HepG2 (cell line): Measurements from ENCODE around the gene ADARB2. TPM values are rescaled to one million over a fixed set of nuclear protein-coding genes. Genes with fewer than 3 reads are reported as not detected.
"Not testable (repeated sequence)": the region's sequence is repeated elsewhere in the genome, so short reads cannot be mapped to it uniquely, and the experiment has no call there.

Experiments
- ATAC-seq: fragments of 200-7000 bp; cut with Tn5 transposase; 3 replicates; pipeline ENCODE4 v1.9.1; 2020; ENCODE audit warnings: mild to moderate bottlenecking, moderate library complexity
- BruUV-seq: library from RNA; stranded (reverse); fragments of 400-500 nt; replicated peaks from 2 replicates; lab custom pipeline; 2021; lab: Mats Ljungman, UMichigan
- CTCF ChIA-PET: fragments of 300-600 bp; formaldehyde crosslinking; extraction: SDS; loops from one replicate; lab custom pipeline; 2021; ENCODE audit warnings: low total read pairs, inconsistent platforms, low intra/inter-chr PET ratio; lab: Yijun Ruan, JAX
- POLR2A ChIA-PET: fragments of 350-600 bp; sonication (Branson Sonifier 250); formaldehyde crosslinking; loops from one replicate; lab custom pipeline; 2020; ENCODE audit warnings: antibody characterized with exemption, inconsistent platforms; lab: Yijun Ruan, JAX
- DNase-seq: peaks from one replicate; pipeline ENCODE4 v3.0.0-alpha.2; 2015; ENCODE audit warnings: low spot score
- FAIRE-seq: peaks from 3 replicates; lab custom pipeline; 2011; peaks lifted over from hg19 to GRCh38; lab: Jason Lieb, UNC
- H2AFZ ChIP-seq: one replicate; pipeline ENCODE4 v1.6.1; 2011; ENCODE audit warnings: low read length, inconsistent platforms
- H3K27ac ChIP-seq: fragments of 300-600 bp; 3 replicates; pipeline ENCODE4 v1.8.0; 2011; ENCODE audit warnings: mixed run types, mild to moderate bottlenecking, mixed read lengths, low read length, inconsistent platforms; ENCODE audit not compliant: insufficient read depth; ENCODE audit errors: extremely low read length
- H3K27me3 ChIP-seq, 2 experiments: fragments of 200-600 bp in 1 of 2; 2 replicates in 1 of 2; 3 replicates in 1 of 2; pipeline versions ENCODE4 v1.6.0 to v1.8.0; 2011; ENCODE audit warnings: low read length in 2 of 2, mild to moderate bottlenecking in 2 of 2, moderate library complexity in 2 of 2, inconsistent platforms in 1 of 2; ENCODE audit not compliant: insufficient read depth in 2 of 2, control insufficient read depth in 1 of 2
- H3K36me3 ChIP-seq, 2 experiments: fragments of 200-600 bp in 1 of 2; replicated peaks in 1 of 2; 2 replicates in 1 of 2; 3 replicates in 1 of 2; pipeline versions ENCODE4 v1.5.1 to v1.8.0; 2011; ENCODE audit warnings: low read length in 2 of 2, inconsistent platforms in 1 of 2; ENCODE audit not compliant: insufficient read depth in 2 of 2, control insufficient read depth in 1 of 2
- H3K4me1 ChIP-seq: 2 replicates; pipeline ENCODE4 v1.5.1; 2012; ENCODE audit warnings: low read length, inconsistent platforms; ENCODE audit not compliant: insufficient read depth
- H3K4me2 ChIP-seq: 2 replicates; pipeline ENCODE4 v1.6.0; 2011; ENCODE audit warnings: low read depth, low read length, inconsistent platforms
- H3K4me3 ChIP-seq, 3 experiments: fragments of 200-600 bp in 1 of 3; sonication (generic), shearing (Covaris generic) in 1 of 3; replicated peaks in 1 of 3; 2 replicates each; pipeline ENCODE4 v1.5.1; 2011 to 2016; ENCODE audit warnings: low read length in 3 of 3, inconsistent platforms in 2 of 3, low read depth in 2 of 3, mild to moderate bottlenecking in 2 of 3, control low read depth in 1 of 3, mixed read lengths in 1 of 3; ENCODE audit not compliant: insufficient read depth in 1 of 3
- H3K79me2 ChIP-seq: one replicate; pipeline ENCODE4 v1.6.1; 2011; ENCODE audit warnings: low read length, inconsistent platforms; ENCODE audit not compliant: insufficient read depth
- H3K9ac ChIP-seq: 2 replicates; pipeline ENCODE4 v1.6.0; 2011; ENCODE audit warnings: mild to moderate bottlenecking, low read depth, low read length, inconsistent platforms; ENCODE audit not compliant: insufficient read depth
- H3K9me3 ChIP-seq: 2 replicates; pipeline ENCODE4 v1.5.1; 2012; ENCODE audit warnings: mild to moderate bottlenecking, low read length
- H4K20me1 ChIP-seq: 2 replicates; pipeline ENCODE4 v1.6.0; 2011; ENCODE audit warnings: inconsistent platforms, mild to moderate bottlenecking, low read length, moderate library complexity; ENCODE audit not compliant: insufficient read depth
- MAF1 ChIP-seq: sonication (generic); formaldehyde crosslinking; IDR thresholded peaks from 2 replicates; pipeline ENCODE4 v1.5.0; 2020; ENCODE audit warnings: missing genetic modification reagents, borderline replicate concordance
- NBN ChIP-seq: fragments of 450-650 bp; conservative IDR thresholded peaks from 2 replicates; pipeline ENCODE4 v1.6.1; 2017
- NFE2L2 ChIP-seq: fragments of 150-350 bp; IDR thresholded peaks from 2 replicates; pipeline ENCODE4 v1.6.1; 2014; ENCODE audit warnings: low read length
- SRY ChIP-seq: sonication (generic); formaldehyde crosslinking; IDR thresholded peaks from 2 replicates; pipeline ENCODE4 v1.8.0; 2022; ENCODE audit warnings: mild to moderate bottlenecking, missing genetic modification reagents
- XBP1 ChIP-seq: sonication (generic); formaldehyde crosslinking; IDR thresholded peaks from 2 replicates; pipeline ENCODE4 v1.5.0; 2020; ENCODE audit warnings: missing genetic modification reagents
- YY1 ChIP-seq: IDR thresholded peaks from 2 replicates; pipeline ENCODE4 v1.6.1; 2011; ENCODE audit warnings: low read length, low read depth, moderate library complexity, mild to moderate bottlenecking; ENCODE audit not compliant: insufficient read depth, insufficient replicate concordance
- ZBTB7B ChIP-seq: sonication (generic); formaldehyde crosslinking; IDR thresholded peaks from 2 replicates; pipeline ENCODE4 v1.4.0; 2020; ENCODE audit warnings: missing genetic modification reagents
- ZNF20 ChIP-seq: sonication (generic); formaldehyde crosslinking; IDR thresholded peaks from 2 replicates; pipeline ENCODE4 v1.4.0; 2020; ENCODE audit warnings: mild to moderate bottlenecking, moderate library complexity, missing genetic modification reagents
- ZNF879 ChIP-seq: sonication (generic); formaldehyde crosslinking; IDR thresholded peaks from 2 replicates; pipeline ENCODE4 v1.8.1; 2023; ENCODE audit warnings: missing genetic modification reagents
- WGBS: methylation state at CpG from one replicate; pipeline ENCODE4 v1.1.6; 2017; ENCODE audit warnings: low lambda C conversion rate; 5-methylcytosine and 5-hydroxymethylcytosine counted together
- in situ Hi-C: cut with HindIII; loops from 2 replicates; pipeline ENCODE4 v1.10.0; 2017; ENCODE audit warnings: low pct_unique_long_range_greater_than_20kb; ENCODE audit not compliant: extremely low pct_ligation_motif_present
- intact Hi-C: fragments of 100-400 bp; cut with micrococcal nuclease; formaldehyde crosslinking; loops from one replicate; pipeline ENCODE4 v1.10.0; 2022; ENCODE audit not compliant: unreplicated experiment
- polyA plus RNA-seq, 8 experiments: library from polyadenylated mRNA; depleted of rRNA in 3 of 8; stranded (reverse) in 7 of 8; unstranded in 1 of 8; fragments of >200 nt; fragmentation: Illumina TruSeq in 4 of 8; extraction: Trizol in 4 of 8; gene quantifications; 2 replicates each; pipeline versions ENCODE4 v1.2.1 to v1.2.3, GENCODE V29; 2011 to 2016; ENCODE audit warnings: low read depth in 4 of 8, missing spikeins in 1 of 8, mixed read lengths in 1 of 8; ENCODE audit not compliant: insufficient read depth in 1 of 8
- total RNA-seq, 5 experiments: library from RNA; depleted of rRNA; stranded (reverse); fragments of >200 nt; fragmentation: Illumina TruSeq; extraction: Trizol; gene quantifications; 2 replicates each; pipeline ENCODE4 v1.2.3, GENCODE V29; 2016; ENCODE audit warnings: low read depth in 1 of 5
- TF ChIP-seq, protein P1 (sequence below): sonication (generic); formaldehyde crosslinking; IDR thresholded peaks from 2 replicates; pipeline ENCODE4 v1.5.0; 2020; ENCODE audit warnings: missing genetic modification reagents
- TF ChIP-seq, protein P2 (sequence below), 2 experiments: sonication (generic) in 1 of 2; formaldehyde crosslinking in 1 of 2; IDR thresholded peaks; 2 replicates each; pipeline versions ENCODE4 v1.6.1 to v1.9.0; 2014 to 2022; ENCODE audit warnings: antibody characterized with exemption in 1 of 2, borderline replicate concordance in 1 of 2, inconsistent platforms in 1 of 2, low read depth in 1 of 2, missing genetic modification reagents in 1 of 2

Gene ADARB2
- total and polyA plus RNA-seq, 2 of the 13 experiments (the other 11 are each of a cell fraction or from before 2014, with no cell fraction given): not detected

DNA sequence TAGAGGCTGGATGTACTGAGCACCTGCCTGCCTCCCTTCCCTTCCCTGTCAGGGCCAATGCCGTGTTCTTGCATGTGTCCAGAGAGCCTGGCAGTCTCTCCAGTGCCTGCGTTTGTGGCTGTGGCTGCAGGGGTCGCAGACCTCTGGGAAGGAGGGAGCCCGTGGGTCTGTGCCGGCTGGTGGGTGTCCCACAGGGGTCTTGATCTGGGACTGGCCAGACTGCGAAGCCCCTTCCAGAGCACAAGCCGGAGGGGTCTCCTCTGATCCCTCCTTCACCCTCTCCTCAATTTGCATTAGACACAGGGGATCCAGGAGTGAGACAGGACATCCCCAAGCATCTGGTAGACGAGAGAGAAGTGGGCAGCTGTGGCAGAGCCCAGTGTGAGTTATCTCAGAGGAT lies 199.2 kb downstream of the ADARB2 start:
- ATAC-seq: no peak; the same call in 2 of the 3 replicates
- 0% methylated on average over 2 of the region's 8 CpGs for WGBS
- in situ Hi-C loops: no loop called here
- TF ChIP-seq NBN: no peak
- no peak for TF ChIP-seq ZBTB7B (CRISPR knock-in tag)
- TF ChIP-seq XBP1 (CRISPR knock-in tag): no peak
- no peak for TF ChIP-seq NFE2L2
- TF ChIP-seq ZNF879 (CRISPR knock-in tag): no peak
- TF ChIP-seq, protein P1, sequence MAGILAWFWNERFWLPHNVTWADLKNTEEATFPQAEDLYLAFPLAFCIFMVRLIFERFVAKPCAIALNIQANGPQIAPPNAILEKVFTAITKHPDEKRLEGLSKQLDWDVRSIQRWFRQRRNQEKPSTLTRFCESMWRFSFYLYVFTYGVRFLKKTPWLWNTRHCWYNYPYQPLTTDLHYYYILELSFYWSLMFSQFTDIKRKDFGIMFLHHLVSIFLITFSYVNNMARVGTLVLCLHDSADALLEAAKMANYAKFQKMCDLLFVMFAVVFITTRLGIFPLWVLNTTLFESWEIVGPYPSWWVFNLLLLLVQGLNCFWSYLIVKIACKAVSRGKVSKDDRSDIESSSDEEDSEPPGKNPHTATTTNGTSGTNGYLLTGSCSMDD (CRISPR knock-in tag): no peak
- no peak for TF ChIP-seq SRY (CRISPR knock-in tag)
- no peak for TF ChIP-seq YY1
- TF ChIP-seq MAF1 (CRISPR knock-in tag): no peak
- TF ChIP-seq, protein P2, sequence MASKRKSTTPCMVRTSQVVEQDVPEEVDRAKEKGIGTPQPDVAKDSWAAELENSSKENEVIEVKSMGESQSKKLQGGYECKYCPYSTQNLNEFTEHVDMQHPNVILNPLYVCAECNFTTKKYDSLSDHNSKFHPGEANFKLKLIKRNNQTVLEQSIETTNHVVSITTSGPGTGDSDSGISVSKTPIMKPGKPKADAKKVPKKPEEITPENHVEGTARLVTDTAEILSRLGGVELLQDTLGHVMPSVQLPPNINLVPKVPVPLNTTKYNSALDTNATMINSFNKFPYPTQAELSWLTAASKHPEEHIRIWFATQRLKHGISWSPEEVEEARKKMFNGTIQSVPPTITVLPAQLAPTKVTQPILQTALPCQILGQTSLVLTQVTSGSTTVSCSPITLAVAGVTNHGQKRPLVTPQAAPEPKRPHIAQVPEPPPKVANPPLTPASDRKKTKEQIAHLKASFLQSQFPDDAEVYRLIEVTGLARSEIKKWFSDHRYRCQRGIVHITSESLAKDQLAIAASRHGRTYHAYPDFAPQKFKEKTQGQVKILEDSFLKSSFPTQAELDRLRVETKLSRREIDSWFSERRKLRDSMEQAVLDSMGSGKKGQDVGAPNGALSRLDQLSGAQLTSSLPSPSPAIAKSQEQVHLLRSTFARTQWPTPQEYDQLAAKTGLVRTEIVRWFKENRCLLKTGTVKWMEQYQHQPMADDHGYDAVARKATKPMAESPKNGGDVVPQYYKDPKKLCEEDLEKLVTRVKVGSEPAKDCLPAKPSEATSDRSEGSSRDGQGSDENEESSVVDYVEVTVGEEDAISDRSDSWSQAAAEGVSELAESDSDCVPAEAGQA (IDR thresholded peaks at IDR 0.05; ENCODE audit: low read depth): no peak
- TF ChIP-seq, protein P2 (CRISPR knock-in tag; IDR thresholded peaks at IDR 0.05; ENCODE audit: borderline replicate concordance): no peak
- TF ChIP-seq ZNF20 (CRISPR knock-in tag): no peak
- TF ChIP-seq, all 625 proteins: peak for 0
- Histone ChIP-seq H3K4me2 (no peak overlapping the region), H3K27ac (no peak overlapping the region), H3K9me3 (no peaks in the 10 kb centered on the region), H3K4me1 (no peaks in the 10 kb centered on the region), H3K27me3 (peaks cover 2 to 26% of the 10 kb centered on the region in 2 experiments; a peak in 3 of 5 replicates), H3K4me3 (no peak overlapping the region), H2AFZ (no peak overlapping the region), H3K36me3 (no peaks in the 10 kb centered on the region), H4K20me1 (no peaks in the 10 kb centered on the region), H3K9ac (no peak overlapping the region), H3K79me2 (no peaks in the 10 kb centered on the region)
- ChIA-PET CTCF (no interaction called here), POLR2A (no interaction called here)
- intact Hi-C loops: no loop called here
- no TSS peak for BruUV-seq
- no peak for FAIRE-seq
- DNase-seq: no peak

DNA sequence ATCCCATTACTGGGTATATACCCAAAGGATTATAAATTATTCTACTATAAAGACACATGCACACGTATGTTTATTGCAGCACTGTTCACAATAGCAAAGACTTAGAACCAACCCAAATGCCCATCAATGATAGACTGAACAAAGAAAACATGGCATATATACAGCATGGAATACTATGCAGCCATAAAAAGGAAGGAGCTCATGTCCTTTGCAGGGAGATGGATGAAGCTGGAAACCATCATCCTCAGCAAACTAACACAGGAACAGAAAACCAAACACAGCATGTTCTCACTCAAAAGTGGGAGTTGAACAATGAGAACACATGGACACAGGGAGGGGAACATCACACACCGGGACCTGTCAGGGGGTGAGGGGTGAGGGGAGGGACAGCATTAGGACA lies 199.9 kb downstream of the ADARB2 start:
- H2AFZ ChIP-seq, H3K36me3 ChIP-seq, H4K20me1 ChIP-seq, H3K4me2 ChIP-seq, H3K9ac ChIP-seq, H3K4me3 ChIP-seq, H3K9me3 ChIP-seq, ATAC-seq, FAIRE-seq, H3K4me1 ChIP-seq, DNase-seq, intact Hi-C loops, BruUV-seq, POLR2A ChIA-PET, in situ Hi-C loops, CTCF ChIA-PET, H3K27ac ChIP-seq, H3K79me2 ChIP-seq: not testable (repeated sequence)
- 7% methylated on average over 2 of the region's 2 CpGs for WGBS
- H3K27me3 ChIP-seq: peaks cover 2 to 22% of the 10 kb centered on the region in 2 experiments; a peak in 3 of 5 replicates
